ENCODE data around the gene SLC25A48.

Gene SLC25A48

GRCh38 chr5:135826994-135827671 is 7.3 kb upstream of the SLC25A48 start:
- Histone ChIP-seq H3K9ac (ENCODE audit: low read depth, low read length, poor library complexity, severe bottlenecking) (no peak overlapping the region), H2AFZ (ENCODE audit: low read length) (no peak overlapping the region), H3K4me3 (ENCODE audit: low read length, poor library complexity, severe bottlenecking) (no peak overlapping the region), H4K20me1 (ENCODE audit: insufficient read depth, low read length, poor library complexity, severe bottlenecking) (no peaks in the 10 kb centered on the region), H3K79me2 (ENCODE audit: insufficient read depth, low read length) (no peaks in the 10 kb centered on the region), H3K4me1 (ENCODE audit: insufficient read depth, low read length, poor library complexity, severe bottlenecking) (no peaks in the 10 kb centered on the region), H3K9me3 (ENCODE audit: insufficient read depth, low read depth, low read length) (no peaks in the 10 kb centered on the region), H3K27me3 (ENCODE audit: insufficient read depth, low read length, poor library complexity, severe bottlenecking) (no peaks in the 10 kb centered on the region), H3K36me3 (ENCODE audit: insufficient read depth, low read length) (no peaks in the 10 kb centered on the region), H3K4me2 (ENCODE audit: low read depth, low read length, poor library complexity, severe bottlenecking) (no peak overlapping the region), H3K9me2 (replicated peaks; ENCODE audit: low read depth, low read length) (no peaks in the 10 kb centered on the region), H3F3A (ENCODE audit: low read depth) (no peaks in the 10 kb centered on the region)
- TF ChIP-seq EZH2phosphoT487 (IDR thresholded peaks at IDR 0.05; ENCODE audit: borderline replicate concordance) = no peak

GRCh38 chr5:135827965-135828781 is 6.3 kb upstream of the SLC25A48 start:
- Histone ChIP-seq H3K9me2 (replicated peaks; ENCODE audit: low read depth, low read length) (no peaks in the 10 kb centered on the region), H3K27me3 (ENCODE audit: insufficient read depth, low read length, poor library complexity, severe bottlenecking) (no peaks in the 10 kb centered on the region), H3K4me2 (ENCODE audit: low read depth, low read length, poor library complexity, severe bottlenecking) (no peak overlapping the region), H3K4me1 (ENCODE audit: insufficient read depth, low read length, poor library complexity, severe bottlenecking) (no peaks in the 10 kb centered on the region), H3K36me3 (ENCODE audit: insufficient read depth, low read length) (no peaks in the 10 kb centered on the region), H3K4me3 (ENCODE audit: low read length, poor library complexity, severe bottlenecking) (no peak overlapping the region), H2AFZ (ENCODE audit: low read length) (no peak overlapping the region), H3K79me2 (ENCODE audit: insufficient read depth, low read length) (no peaks in the 10 kb centered on the region), H4K20me1 (ENCODE audit: insufficient read depth, low read length, poor library complexity, severe bottlenecking) (no peaks in the 10 kb centered on the region), H3K9me3 (ENCODE audit: insufficient read depth, low read depth, low read length) (no peaks in the 10 kb centered on the region), H3K9ac (ENCODE audit: low read depth, low read length, poor library complexity, severe bottlenecking) (no peak overlapping the region), H3F3A (ENCODE audit: low read depth) (no peaks in the 10 kb centered on the region)
- TF ChIP-seq EZH2phosphoT487 (IDR thresholded peaks at IDR 0.05; ENCODE audit: borderline replicate concordance) (no peak), CTCF (conservative IDR thresholded peaks at IDR 0.05; ENCODE audit: low read length) (no peak)

GRCh38 chr5:135828782-135829127 is 5.7 kb upstream of the SLC25A48 start:
- no peaks in the 10 kb centered on the region for H3F3A ChIP-seq (ENCODE audit: low read depth)
- H3K36me3 ChIP-seq (ENCODE audit: insufficient read depth, low read length) = no peaks in the 10 kb centered on the region
- no peaks in the 10 kb centered on the region for H4K20me1 ChIP-seq (ENCODE audit: insufficient read depth, low read length, poor library complexity, severe bottlenecking)
- H3K9me3 ChIP-seq (ENCODE audit: insufficient read depth, low read depth, low read length) = no peaks in the 10 kb centered on the region
- H2AFZ ChIP-seq (ENCODE audit: low read length) = no peak overlapping the region
- H3K9ac ChIP-seq (ENCODE audit: low read depth, low read length, poor library complexity, severe bottlenecking) = no peak overlapping the region
- no peaks in the 10 kb centered on the region for H3K27me3 ChIP-seq (ENCODE audit: insufficient read depth, low read length, poor library complexity, severe bottlenecking)
- no peak overlapping the region for H3K4me3 ChIP-seq (ENCODE audit: low read length, poor library complexity, severe bottlenecking)
- H3K9me2 ChIP-seq (replicated peaks; ENCODE audit: low read depth, low read length) = no peaks in the 10 kb centered on the region
- no peaks in the 10 kb centered on the region for H3K79me2 ChIP-seq (ENCODE audit: insufficient read depth, low read length)
- no peak for TF ChIP-seq EZH2phosphoT487 (IDR thresholded peaks at IDR 0.05; ENCODE audit: borderline replicate concordance)
- TF ChIP-seq CTCF (conservative IDR thresholded peaks at IDR 0.05; ENCODE audit: low read length) = no peak
- H3K4me2 ChIP-seq (ENCODE audit: low read depth, low read length, poor library complexity, severe bottlenecking) = no peak overlapping the region
- H3K4me1 ChIP-seq (ENCODE audit: insufficient read depth, low read length, poor library complexity, severe bottlenecking) = no peaks in the 10 kb centered on the region
